NCI-H2227 treated with DMSO at 0.1 percent for 48 hours (cell line): ENCODE data around the gene TELO2.

ENCODE experiments used
- DNase-seq: peaks from one replicate; lab custom pipeline; 2025; lab: John Stamatoyannopoulos, UW

The TELO2 gene

DNA sequence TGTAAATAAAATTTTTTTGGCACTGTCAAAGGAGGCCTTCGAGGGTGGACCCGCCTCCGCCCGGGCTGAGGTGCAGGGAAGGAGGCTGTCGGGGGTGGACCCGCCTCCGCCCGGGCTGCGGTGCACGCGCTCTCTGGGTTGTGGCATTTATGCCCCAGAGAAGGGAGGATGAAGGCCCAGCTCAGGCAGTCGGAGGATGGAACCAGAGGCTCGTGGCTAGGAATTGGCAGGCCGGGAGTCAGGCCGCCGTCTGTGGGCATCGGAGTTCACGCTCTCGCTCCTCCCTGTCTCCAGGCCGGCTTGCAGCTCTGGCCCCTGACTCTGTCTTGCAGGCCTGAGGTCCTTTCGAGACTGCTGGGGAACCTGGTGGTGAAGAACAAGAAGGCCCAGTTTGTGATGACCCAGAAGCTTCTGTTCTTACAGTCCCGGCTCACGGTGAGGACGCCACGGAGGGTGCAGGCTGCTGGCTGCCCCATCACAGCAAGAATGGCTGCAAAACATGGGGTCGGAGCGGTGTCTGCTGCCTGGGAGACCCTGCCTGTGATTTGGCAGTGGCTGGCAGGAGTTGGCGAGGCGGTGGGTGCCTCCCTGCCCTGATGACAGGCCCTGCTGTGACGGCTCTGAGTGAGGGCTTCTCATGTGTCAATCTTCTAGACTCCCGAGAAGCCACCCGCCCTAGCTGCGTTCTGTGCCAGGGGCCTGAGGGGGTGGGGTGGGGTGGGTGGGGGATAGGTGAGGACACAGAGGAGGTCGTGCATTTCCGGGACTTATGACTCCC, 5.9 kb downstream of the TELO2 start:
- DNase-seq = no peak

DNA sequence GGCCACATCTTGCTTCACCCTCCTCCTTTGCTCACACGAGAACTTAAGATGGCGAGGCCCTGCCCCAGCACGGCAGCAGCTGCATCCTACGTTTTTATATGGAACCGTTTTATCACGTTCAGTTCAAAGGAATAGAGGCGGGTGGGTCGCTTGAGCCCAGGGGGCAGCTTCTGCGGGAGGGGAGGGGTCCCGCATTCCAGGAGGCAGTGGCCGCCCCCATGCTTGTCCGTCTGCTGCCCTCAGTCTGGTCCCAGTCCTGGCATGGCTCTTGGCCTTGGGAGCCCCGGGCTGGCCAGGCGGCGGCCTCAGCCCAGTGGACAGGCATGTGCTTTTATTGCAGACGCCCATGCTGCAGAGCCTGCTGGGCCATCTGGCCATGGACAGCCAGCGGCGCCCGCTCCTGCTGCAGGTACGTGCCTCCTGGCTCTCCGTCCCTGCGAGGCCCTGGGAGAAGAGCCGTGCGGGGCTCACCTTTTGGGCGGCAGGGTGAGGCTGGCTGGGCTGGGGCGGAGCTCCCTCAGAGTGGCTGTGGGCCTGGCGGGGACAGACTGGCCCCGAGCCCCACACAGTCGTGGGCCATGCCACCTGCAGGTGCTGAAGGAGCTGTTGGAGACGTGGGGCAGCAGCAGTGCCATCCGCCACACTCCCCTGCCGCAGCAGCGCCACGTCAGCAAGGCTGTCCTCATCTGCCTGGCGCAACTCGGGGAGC, 6.8 kb downstream of the TELO2 start:
- DNase-seq = no peak

DNA sequence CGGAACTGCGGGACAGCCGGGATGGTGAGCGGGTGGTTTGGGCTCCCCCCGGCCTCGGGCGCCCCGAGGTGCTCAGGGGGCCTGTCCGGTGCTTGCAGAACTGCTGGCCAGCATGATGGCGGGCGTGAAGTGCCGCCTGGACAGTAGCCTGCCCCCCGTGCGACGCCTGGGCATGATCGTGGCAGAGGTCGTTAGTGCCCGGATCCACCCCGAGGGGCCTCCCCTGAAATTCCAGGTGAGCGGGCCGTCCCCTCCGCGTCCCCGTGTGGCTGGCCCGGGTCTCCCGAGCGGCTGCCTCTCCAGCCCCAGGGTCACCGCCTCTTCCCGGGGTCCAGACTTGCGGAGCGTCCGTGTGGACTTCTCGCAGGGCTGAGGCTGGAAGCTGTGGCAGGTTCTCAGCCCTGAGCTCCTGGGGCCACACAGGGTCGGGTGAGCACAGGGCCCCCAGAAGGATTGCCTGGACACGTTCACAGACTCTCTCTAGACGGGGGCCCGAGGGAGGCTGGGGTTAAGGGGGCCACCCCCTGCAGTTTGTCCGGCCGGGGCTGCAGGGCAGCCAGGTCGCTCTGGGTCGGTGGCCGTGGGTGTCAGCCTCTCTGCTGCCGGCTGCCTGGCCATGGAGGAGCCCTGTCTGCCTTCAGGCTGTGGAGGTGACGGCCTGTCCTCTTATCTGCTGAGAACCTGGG, 7.4 kb downstream of the TELO2 start:
- no peak for DNase-seq

DNA sequence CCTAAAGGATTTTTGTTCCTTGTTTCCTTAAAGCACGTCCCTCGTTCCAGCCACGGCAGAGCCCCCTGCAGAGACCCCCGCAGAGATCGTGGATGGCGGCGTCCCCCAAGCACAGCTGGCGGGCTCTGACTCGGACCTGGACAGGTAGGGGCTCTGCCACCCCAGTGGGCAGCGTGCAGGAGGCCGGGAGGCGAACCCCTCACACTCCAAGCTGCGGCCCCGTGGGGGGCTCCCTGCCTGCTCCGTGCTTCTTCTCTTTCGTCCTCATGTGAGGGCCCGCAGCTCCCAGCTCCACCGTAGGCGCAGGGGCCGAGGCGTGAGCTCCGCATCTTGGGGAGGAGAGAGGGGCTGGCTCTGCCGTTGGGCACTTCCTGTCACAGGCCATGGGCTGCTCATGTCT, 8.5 kb downstream of the TELO2 start:
- no peak for DNase-seq

DNA sequence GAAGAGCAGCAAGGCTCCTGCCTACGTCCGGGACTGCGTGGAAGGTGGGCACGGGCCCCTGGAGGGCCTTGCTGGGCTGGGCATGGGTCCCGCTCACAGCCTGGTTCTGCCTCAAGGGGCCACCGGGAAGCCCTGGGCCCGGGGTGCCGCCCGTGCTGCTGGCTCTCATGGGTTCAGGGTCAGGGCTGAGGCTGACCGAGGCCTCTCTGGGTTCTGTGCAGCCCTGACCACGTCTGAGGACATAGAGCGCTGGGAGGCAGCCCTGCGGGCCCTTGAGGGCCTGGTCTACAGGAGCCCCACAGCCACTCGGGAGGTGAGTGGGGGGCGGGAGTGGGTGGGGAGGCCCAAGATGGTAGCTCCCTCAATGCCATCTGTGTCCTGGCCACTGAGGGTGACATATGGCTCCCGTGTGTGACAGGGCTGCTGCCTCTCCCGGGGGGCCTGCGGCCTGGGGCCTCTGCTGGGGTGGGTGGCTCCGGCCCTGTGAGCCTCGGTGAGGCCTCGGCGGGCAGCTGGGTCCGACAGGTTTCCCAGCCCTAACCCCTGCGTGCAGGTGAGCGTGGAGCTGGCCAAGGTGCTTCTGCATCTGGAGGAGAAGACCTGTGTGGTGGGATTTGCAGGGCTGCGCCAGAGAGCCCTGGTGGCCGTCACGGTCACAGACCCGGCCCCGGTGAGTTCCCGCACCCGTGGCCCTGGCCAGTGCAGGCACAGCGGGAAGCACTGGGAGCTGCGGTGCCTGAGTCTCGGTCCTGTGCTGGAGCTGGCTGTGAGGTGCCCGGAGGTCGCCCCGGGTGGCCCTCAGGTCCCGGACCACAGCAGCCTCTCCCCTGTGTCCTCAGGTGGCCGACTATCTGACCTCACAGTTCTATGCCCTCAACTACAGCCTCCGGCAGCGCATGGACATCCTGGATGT, 9.2 kb downstream of the TELO2 start:
- no peak for DNase-seq

DNA sequence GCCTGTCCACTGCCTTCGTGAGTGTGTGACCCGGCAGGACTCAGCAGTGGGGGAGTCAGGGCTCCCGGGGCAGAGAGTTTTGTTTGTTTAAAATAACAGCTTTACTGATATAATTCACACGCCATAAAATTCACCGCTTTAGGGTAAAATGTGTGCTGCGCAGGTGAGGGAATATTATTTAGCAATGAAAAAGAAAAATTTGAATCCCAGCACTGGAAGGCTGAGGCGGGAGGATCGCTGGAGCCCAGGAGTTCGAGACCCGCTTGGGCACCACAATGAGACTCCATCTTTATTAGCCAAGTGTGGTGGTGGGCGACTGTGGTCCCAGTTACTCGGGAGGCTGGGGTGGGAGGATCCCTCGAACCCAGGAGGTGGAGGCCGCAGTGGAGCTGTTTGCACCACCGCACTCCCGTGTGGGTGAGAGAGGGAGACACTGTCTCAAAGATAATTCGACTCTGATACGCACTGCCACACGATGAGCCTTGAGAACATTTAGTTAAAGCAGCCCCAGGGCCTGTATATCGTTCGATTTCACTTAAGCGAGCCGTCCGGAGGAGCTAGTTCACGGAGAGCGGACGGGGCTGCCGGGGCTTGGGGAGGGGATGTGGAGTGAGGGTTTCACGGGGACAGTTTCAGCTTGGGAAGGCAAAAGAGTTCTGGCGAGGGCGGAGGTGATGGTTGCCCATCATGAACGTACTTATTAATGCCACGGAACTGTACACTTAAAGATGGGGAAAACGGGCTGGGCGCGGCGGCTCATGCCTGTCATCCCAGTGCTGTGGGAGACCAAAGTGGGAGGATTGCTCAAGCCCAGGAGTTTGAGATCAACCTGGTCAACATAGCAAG, 10.2 kb downstream of the TELO2 start:
- no peak for DNase-seq

DNA sequence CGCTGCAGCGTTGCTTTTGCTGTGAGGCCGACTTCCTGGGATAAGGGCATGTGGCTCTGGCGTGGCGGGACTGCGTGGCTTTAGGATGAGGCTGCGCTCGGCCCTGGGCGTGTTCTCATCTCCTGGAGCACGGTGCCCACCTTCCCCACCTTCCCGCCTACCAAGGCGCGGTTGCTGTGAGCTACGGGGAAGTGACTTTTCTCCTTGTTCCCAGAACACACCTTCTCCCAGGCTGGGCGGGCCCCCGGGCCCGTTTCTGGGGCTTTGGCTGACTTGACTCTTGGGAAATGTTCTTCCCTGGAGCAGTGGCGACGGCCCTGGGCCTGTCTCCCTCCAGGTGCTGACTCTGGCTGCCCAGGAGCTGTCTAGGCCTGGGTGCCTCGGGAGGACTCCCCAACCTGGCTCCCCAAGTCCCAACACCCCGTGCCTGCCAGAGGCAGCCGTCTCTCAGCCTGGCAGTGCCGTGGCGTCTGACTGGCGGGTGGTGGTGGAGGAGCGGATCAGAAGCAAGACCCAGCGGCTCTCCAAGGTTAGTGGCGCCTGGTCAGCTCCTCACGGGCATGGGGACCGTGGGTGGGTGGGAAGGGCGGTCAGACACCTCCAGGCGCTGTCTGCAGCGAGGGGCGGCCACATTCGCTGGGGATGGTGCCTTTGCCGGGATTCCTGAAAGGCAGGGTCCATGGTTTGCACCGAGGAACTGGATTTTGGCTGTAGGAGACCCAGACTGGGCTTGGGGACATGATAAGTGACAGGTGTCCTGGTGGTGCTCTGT, 12.1 kb downstream of the TELO2 start:
- DNase-seq = no peak

DNA sequence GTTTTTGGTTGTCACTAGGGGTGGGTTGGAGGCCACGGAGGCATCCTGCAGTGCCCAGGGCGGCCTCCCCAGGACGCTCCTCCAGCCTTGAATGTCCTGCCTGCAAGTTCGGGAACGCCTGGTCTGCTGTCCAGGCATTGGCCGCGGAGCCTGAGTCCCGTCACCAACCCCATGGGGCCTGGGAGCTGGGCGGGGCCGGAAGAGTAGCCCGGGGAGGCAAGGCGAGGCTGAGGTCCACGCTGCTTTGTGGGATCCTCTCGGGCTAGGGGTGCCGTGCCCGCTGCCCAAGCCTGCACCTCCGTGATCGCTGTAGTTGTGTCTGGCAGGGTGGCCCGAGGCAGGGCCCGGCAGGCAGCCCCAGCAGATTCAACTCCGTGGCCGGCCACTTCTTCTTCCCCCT, 12.8 kb downstream of the TELO2 start:
- DNase-seq = no peak

DNA sequence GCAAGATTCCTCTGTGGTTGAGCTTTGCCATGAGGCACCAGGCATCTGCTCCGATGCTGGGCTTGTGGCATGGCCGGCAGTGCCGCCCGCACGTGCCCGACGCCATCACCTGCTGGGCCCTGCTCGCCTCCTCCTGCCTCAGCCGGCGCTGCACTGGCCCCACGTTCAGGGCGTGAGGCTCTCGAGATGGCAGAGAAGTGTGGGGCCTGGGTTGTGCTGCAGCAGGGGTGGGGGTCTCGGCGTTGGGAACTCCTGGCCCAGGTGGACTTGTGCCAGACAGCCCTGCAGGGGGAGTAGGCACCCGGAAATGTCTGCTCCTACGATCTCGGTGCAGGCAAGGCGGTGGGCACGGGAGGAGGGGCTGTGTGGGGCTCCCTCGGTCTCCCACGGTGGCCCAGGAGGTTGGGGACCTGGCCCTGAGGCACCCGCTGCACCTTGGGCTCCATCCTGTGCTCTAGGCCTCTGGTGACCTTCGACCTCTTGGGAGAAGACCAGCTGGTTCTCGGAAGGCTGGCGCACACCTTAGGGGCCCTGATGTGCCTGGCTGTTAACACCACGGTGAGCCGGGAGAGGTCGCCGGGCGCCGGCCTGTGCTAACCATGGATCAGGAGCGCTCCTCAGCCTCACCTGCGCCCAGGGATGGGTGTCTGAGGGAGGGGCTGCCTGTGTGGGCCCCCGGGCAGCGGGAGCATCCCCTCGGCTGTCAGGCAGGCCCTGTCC, 13.5 kb downstream of the TELO2 start:
- no peak for DNase-seq

DNA sequence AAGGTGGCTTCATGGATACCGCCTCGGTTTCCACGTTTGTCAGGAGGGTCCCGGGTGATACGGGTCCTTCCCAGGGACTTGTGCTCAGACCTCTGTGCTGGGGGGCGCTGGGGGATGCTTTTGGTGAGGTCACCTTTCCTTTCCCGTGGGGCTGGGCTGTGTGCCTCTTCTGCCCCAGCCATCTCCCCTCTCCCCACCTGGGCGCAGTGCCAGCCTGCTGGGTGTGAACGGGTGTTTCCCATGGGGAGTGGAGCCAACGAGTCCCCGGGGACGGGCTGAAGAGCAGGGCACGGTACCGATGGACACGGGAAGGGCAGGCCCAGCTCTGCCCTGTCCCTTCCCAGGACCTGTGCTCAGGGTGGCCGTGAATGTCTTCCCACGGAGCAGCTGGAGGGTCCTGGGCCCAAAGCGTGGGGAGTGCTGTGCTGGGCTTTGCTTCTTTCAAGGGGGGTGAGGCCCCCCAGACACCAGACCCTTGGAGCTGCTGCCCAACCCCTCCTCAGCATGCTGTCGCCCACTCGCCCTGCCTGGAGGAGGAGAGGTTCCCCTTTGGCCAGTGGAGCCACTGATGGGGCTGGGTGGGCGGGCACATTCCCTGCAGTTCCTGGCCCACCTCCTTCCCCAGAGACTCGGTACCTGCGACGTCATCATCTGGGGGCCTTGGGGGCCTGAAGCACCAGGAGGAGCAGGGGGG, 15.5 kb downstream of the TELO2 start:
- no peak for DNase-seq

DNA sequence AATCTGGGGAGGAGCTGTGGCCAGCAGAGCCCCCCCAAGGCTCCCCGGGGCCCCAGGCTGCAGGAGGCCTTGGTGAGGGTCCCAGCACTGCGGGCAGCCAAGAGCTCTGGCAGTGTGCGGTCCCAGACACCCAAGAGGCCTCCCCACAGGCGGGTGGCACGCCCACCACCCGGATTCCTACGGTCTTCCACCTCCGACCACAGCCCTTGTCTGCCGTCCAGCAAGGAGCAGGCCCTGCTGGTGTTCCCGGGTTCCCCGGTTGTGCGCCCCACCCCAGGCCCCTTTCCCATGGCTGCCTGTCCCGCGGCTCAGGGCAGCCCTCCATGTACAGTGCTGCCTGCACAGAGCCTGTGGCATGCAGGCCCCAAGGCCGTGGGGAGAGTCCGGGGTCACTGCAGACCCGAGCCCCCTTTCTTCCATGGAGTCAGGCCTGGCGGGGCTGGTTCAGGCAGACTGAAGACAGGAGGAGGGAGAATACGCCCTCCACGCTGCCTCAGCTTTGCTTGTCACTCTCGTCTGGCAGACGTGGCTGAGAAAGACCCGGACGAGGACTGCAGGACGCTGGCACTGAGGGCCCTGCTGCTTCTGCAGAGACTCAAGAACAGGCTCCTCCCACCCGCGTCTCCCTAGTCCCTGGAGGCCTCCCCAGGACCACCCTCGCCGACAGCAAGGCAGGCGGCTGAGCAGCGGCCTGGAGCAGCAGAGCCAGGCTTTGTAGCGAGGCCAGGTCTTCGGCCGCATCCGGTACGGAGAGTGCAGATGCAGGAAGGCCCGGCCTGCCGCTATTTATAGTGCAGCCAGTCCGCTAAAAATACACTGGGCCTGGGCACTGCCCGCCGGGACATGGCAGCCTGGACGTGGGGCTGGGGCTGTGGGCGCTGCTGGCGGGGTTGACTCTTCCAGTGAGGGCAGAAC, 16.4 kb downstream of the TELO2 start:
- no peak for DNase-seq

DNA sequence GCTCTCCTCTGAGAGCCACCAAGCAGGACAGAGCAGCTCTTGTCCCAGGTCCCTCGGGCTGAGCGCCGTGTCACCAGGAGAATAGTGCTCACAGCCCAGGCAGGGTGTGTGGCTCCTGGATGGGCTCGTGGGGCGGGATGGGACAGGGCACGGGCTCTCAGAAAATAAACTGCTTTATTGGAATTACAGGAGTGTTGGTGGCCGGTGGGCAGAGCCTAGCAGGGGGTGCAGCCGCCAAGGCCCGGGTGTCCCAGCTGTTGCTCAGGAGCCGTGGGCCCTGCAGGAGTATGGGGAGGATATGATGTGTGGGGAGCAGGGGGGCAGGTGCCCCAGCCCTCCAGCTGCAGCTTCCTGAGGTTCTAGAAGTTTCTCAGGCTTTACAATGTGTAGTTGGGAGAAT, 17.1 kb downstream of the TELO2 start:
- DNase-seq = no peak

DNA sequence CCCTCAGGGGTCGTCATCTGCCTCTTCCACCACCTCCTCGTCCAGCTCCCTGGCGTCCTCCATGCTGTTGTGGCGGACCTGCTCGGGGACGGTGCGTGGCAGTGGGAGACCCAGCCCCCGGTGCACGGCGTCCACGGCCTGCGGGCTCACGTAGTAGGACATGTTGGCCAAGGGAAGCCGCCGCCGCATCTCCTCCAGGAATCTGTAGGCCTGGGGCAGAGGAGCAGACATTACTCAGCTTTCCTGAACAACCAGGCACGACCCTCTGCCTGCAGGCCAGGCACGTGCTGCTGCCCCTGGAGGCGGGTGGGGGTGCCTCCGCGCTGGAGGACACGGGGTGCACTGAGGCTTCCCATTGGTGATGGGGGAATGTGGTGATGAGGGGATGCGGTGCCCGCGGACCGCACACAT, 17.8 kb downstream of the TELO2 start:
- DNase-seq = no peak

DNA sequence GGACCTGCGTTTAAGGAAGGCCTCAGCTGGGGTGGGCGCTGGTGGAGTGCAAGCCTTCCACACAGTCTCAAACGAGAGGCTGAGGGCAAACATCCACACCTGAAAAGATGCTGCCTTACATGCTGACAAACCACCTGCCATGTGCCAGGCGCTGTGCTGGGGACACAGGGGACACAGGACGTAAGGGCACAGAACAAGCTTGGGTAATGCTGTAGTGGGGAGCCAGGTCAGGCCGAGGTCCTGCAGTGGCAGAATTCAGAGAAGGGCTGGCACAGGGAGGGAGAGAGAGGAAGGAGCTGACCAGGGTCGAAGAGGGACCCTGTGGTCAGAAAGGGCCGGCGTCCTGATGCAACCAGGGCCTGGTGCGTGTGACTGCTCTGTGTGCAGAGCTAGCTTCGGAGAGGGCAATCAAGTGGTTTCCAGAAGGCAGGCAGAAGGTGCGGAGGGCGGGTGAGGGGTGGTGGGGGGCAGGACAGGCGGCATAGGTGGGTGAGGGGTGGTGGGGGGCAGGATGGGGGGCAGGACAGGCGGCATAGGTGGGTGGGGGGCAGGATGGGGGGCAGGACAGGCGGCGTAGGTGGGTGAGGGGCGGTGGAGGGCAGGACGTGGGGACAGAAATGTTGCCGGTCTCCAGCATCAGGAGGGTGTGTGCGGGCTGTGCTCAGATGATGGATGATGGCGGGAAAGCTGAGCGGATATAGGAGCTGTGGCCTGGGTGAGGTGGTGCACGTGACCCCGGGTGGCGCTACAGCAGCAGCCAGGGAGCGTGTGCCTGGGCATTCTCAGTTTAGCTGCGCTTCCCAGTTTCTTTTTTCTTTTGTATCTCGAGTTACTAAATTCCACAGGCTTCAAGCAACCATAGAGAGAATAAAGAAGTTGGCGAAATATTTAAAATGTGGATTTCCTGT, 18.8 kb downstream of the TELO2 start:
- DNase-seq = no peak

DNA sequence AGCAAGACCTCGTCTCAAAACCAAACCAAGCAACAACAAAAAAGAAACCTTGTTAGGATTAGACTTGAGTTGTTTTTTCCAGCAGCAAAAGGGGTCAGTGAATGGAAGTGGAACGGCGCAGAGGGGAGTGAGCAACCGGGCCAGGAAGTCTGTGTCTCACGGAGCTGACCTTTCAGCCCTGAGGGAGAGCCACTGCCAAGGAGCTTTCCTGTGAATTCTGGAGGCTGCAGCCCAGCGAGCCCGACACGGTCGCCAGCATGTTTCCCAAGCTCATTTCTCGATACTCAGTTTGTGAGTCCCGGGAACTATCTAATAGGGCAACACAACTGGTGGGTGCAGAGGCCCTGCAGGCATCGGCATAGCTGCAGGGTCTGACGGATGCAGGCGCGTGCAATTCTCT, 19.6 kb downstream of the TELO2 start:
- no peak for DNase-seq

DNA sequence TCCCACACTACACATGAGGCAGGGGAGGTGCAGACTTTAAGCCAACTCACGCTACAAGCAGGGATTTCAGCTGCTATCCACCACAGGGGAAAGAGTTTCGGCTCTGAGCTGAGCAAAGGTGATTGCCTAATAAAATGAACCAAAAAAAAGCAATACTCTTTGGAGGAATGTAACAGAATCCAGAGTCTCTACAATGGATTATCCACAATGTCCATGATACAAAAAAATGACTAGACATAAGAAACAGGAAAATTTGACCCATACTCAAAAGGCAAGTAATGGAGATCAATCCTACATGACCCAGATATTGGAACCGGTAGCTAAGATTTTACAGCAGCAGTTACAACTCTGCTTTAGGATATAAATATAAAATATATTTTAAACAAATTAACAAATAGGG, 21.3 kb downstream of the TELO2 start:
- DNase-seq = no peak

DNA sequence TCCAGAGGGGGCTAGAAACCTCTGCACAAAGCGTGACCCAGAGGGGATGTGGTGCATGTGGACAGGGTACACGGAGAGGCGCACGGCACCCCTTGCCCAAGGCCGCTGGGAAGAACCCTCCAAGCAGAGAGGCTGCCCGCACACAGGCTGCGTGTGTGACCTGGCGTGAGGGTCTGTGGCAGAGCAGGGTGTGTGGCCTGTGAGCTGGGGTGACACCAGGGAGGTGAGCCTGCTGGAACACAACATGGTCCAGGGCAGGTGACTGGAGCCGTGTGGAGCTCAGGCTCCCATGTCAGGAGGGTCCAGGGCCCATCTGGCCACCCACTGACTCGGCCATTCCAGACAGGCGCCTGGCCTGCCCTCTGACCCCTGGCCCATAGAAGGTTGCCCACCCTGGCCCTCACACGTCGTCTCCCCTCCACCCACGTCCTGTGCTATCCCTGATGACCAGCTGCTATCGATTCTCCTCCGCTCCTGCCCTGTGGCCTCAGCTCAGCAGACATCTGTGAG, 25.5 kb downstream of the TELO2 start:
- DNase-seq = no peak
